IPS-11a (cell line): Measurements from ENCODE around the gene NPRL2.

Experiments used
- H3K4me3 ChIP-seq: one replicate; pipeline ENCODE4 v1.5.1; 2013; ENCODE audit warnings: low read depth, low read length, control low read depth

Gene NPRL2

GRCh38 chr3:50350527-50351322 is at the start of gene NPRL2, which contains the start of gene CYB561D2:
Gene NPRL2 (minus strand): TSS chr3:50350775. CDS start chr3:50350652, 123 bp downstream.
Gene CYB561D2 (plus strand): TSS chr3:50350862. CDS start chr3:50351434, 572 bp downstream.
- peak within 1 kb of the TSS; percentile 94 for H3K4me3 ChIP-seq

GRCh38 chr3:50396502-50396901 is 45.9 kb upstream of the NPRL2 start:
- no peak overlapping the region for H3K4me3 ChIP-seq

- H3K4me3 ChIP-seq: no peak overlapping the region
These were observed 44.7 kb upstream of the NPRL2 start for GRCh38 chr3:50395070-50395860.

- no peak overlapping the region for H3K4me3 ChIP-seq
These were observed 42.5 kb upstream of the NPRL2 start for GRCh38 chr3:50393061-50393460.

GRCh38 chr3:50392101-50392715 is 41.6 kb upstream of the NPRL2 start:
- no peak overlapping the region for H3K4me3 ChIP-seq

- H3K4me3 ChIP-seq: no peak overlapping the region
These were observed 40.1 kb upstream of the NPRL2 start for GRCh38 chr3:50390508-50391224.

GRCh38 chr3:50389414-50389767 is 38.8 kb upstream of the NPRL2 start:
- no peak overlapping the region for H3K4me3 ChIP-seq

GRCh38 chr3:50388720-50389413 is 38.3 kb upstream of the NPRL2 start:
- no peak overlapping the region for H3K4me3 ChIP-seq

GRCh38 chr3:50388016-50388719 is 37.6 kb upstream of the NPRL2 start:
- no peak overlapping the region for H3K4me3 ChIP-seq

- no peak overlapping the region for H3K4me3 ChIP-seq
These were observed 35.2 kb upstream of the NPRL2 start for GRCh38 chr3:50385754-50386153.

- no peak overlapping the region for H3K4me3 ChIP-seq
These were observed 33.2 kb upstream of the NPRL2 start for GRCh38 chr3:50383750-50384149.

GRCh38 chr3:50382722-50383121 is 32.1 kb upstream of the NPRL2 start:
- H3K4me3 ChIP-seq: no peak overlapping the region

- no peak overlapping the region for H3K4me3 ChIP-seq
These were observed 30.8 kb upstream of the NPRL2 start for GRCh38 chr3:50381383-50381782.

- no peak overlapping the region for H3K4me3 ChIP-seq
These were observed 30.0 kb upstream of the NPRL2 start for GRCh38 chr3:50380405-50381085.

GRCh38 chr3:50378757-50379156 is 28.2 kb upstream of the NPRL2 start:
- no peak overlapping the region for H3K4me3 ChIP-seq

GRCh38 chr3:50378024-50378423 is 27.4 kb upstream of the NPRL2 start:
- no peak overlapping the region for H3K4me3 ChIP-seq

GRCh38 chr3:50375258-50375931 is 24.8 kb upstream of the NPRL2 start:
- no peak overlapping the region for H3K4me3 ChIP-seq

GRCh38 chr3:50374363-50375257 is 24.0 kb upstream of the NPRL2 start:
- no peak overlapping the region for H3K4me3 ChIP-seq
